Superior temporal gyrus (tissue), 1 donor: ENCODE results near the gene UBR2.
"Not testable (repeated sequence)": the region's sequence is repeated elsewhere in the genome, so short reads cannot be mapped to it uniquely, and the experiment has no call there.

Experiments used
- DNase-seq: peaks from one replicate; pipeline ENCODE4 v3.0.0-alpha.2; 2016; ENCODE audit errors: extremely low spot score

UBR2 gene

DNA sequence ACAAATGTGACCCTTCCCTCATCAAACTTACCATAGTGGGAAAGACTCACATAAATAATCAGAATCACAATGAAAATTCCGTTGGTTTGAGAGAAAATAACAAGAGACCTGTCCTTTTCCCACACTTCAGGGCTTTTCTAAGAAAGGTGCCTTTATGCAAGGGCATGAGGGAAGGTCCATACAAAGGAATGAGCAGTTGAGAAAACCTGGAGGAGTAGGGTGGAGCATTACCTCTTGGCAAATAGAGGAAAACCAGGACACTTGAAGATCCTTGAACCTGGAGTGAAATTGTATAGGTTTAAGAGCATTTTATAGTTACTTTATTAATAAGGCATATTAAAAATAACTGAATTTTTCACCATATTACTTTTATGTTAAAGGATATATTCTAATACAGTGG, 54.3 kb downstream of the UBR2 start:
- no peak for DNase-seq

DNA sequence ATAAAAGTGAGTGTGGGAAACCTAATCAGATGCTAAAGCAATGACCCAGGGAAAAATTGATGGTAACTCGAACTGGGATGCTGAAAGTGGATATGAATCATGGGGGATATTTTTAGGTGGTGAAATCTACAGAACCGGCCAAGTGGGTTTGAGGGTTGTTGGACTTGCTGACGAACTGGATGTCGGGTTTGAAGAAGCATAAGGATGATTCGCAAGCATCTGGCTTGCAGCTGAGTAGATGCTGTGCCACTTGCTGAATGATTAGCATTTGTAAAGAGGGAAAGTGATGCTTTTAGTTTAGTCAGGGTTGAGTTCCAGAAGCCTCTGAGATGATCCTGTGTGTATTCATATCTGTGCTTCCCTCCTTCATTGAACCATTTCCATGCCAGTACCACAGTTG, 54.9 kb downstream of the UBR2 start:
- DNase-seq, result peak; percentile 55

DNA sequence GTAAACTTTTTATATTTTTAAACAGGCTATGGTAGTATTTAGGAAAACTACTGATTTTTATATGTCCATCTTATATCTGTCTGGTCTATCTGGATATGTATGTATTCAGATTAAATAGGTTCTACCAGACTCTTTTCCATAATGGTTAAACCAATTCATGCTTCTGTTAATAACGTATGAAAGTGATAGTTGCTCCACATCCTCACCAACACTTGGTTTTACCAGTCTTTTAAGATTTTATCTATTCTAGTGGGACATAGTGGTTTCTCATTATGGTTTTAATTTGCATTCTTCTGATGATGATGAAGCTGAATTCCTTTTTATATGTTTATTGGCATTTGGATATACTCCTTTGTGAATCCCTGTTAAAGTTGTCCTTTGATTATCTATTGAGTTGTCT, 56.1 kb downstream of the UBR2 start:
- no peak for DNase-seq

DNA sequence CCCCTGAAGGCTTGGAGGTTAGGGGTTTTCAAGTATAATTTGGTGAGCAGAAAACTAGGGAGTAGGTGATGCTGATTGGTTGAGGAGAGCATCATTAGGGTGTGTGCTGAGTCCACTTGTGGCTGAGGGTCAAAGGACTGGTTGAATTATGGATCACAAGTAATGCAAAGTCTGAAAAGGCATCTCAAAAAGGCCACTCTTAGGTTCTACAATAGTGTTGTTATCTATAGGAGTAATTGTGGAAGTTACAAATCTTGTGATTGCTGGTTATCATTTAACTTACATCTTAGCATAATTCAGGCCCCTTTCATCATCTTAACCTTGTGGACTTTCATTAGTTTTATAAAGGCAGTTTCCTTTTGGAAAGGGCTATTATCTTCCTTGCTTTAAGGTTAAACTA, 60.8 kb downstream of the UBR2 start:
- DNase-seq, result no peak

DNA sequence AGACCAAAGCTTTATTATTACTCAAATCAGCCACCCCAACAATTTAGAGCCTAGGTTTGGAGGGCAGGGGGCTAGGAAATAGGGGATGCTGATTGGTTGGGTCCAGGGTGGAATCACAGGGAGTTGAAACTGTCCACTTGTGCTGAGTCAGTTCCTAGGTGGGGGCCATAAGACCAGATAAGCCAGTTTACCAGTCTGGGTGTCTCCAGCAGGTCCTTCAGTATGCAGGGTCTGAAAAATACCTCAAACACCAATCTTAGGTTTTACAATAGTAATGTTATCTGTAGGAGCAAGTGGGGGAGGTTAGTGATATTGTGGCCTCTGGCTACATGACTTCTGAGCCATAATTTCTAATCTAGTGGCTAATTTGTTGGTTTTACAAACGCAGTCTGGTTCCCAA, 63.2 kb downstream of the UBR2 start:
- no peak for DNase-seq

DNA sequence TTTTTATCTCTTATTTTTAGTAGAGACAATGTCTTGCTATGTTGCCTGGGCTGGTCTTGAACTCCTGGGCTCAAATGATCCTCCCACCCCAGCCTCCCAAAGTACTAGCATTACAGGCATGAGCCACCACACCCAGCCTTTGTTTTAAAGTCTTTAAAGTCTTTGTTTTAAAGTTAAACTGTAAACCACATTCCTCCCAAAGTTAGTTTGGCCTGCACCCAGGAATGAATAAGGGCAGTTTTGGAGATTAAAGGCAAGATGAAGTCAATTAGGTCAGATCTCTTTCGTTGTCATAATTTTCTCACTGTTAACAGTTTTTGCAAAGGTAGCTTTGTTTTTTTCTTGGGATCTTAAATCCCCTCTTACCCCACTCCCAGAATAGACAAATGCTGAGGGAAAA, 63.8 kb downstream of the UBR2 start:
- no peak for DNase-seq

DNA sequence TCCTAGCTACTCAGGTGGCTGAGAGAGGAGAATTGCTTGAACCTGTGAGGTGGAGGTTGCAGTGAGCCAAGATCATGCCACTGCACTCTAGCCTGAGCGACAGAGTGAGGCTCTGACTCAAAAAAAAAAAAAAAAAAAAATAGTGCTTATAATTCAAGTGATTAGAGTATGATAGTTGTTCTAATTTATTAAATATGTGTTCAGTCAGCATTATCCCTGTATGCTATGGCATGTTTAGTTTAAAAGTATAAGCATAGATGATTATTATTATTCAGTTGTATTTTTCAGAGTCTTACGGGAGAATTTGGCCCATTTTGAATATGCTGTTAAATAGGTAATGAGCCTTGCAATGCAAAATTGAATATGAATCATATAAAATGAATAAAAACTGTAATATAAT, 64.8 kb downstream of the UBR2 start:
- DNase-seq, result no peak

DNA sequence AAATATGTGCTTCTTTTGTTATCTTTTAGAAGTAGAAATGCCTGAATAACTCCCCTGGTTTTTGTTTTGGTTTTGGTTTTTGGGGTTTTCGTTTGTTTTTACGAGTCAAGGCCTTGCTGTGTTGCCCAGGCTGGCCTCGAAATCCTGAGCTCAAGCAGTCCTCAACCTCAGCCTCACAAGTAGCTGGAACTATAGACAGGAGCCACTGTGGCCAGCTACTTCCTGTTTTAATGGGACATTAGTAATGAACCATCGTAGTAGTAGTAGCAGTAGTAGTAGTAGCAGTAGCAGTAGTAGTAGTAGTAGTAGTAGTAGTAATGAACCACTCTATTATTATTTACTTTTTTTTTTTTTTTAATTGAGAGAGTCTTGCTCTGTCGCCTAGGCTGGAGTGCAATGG, 66.0 kb downstream of the UBR2 start:
- DNase-seq, result no peak

DNA sequence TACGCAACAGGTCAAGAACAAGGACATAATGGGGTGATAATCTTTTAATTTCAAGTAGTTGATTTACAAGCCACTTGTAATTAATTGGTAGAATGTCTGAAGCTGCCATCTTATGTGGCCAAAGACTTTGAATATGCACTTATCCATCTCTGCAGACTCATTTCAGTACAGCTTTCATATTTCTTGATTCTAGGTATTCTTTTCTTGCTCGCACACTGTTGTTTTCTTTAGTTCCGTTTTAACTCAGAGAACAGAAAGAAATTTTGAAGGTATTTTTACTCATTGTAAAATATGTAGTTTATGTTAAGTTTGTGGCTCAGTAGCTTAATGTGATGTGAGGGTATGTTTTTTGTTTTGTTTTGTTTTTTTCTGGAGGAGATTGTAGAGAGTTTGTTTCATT, 73.9 kb downstream of the UBR2 start:
- no peak for DNase-seq

DNA sequence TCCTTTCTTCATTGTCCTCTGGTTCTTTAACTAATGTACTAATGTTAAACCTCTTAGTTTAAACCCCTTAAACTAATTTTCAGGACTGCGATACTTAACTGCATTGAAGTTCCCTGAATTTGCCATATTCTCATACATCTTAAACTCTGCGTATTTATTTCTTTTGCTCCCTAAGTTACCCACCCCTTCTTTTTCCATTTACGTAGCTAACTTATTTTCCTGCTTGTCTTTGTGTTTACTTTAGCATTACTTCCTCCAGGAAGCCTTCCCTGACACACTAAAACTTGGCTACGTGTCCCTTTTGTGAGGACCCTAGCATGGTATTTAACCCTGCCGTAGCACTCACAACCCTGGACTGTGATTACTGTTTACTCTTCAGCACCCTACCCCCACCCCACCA, 79.0 kb downstream of the UBR2 start:
- DNase-seq, result no peak

DNA sequence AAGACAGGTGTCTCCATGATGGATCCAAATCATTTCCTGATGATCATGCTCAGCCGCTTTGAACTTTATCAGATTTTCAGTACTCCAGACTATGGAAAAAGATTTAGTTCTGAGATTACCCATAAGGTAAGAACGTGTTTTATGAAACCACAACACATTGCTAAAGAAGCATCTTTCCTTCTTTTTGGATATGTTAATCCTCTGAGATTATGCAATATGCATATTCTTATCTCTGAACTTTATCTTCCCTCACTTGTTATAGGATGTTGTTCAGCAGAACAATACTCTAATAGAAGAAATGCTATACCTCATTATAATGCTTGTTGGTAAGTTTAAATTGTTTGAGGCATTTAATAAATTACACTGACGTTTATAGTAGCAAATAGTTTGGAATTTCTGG, 80.4 kb downstream of the UBR2 start:
- DNase-seq, result no peak

DNA sequence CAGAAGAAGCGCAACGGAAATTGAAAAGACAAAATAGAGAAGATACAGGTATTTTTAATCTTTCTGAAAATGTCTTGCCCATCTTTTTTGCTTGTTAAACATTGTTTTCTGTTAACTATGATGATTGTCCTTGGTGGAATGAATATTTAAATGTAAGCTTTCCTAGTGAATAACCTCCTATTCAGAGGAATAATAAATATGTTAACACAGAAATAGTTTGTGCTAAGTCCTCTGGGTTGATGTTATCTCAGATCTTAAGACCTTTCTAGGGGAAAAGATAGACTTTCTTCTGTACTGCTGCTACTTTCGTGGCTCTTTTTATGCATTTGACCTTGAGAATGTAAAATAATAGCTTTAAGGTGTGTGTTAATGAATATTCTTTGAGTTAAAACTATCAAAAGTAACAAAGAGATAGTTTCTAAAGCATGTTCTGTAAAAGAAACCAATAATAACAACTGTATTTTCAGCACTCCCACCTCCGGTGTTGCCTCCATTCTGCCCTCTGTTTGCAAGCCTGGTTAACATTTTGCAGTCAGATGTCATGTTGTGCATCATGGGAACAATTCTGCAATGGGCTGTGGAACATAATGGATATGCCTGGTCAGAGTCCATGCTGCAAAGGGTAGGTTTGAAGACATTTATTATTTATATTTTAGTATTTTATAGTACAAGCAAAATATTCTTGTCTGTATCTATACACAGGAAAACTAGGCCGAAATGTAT, 88.4 kb downstream of the UBR2 start:
- DNase-seq, result no peak

DNA sequence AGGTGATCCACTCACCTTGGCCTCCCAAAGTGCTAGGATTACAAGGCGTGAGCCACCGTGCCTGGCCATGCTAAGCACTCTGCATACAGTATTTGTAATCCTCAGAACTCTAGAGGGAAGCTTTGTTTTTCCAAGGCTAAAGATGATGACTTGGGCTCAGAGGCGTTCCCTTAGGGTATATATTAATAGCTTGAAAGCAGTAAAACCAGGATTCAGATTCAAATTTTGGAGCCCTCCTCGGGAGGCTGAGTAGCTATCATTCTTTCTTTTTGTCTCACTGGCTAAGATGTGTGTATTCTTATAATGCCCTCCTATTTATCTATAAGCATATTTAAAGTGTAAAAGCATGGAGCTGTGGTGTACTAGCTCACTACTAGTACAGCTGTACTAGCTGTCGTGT, 90.0 kb downstream of the UBR2 start:
- DNase-seq, result no peak

DNA sequence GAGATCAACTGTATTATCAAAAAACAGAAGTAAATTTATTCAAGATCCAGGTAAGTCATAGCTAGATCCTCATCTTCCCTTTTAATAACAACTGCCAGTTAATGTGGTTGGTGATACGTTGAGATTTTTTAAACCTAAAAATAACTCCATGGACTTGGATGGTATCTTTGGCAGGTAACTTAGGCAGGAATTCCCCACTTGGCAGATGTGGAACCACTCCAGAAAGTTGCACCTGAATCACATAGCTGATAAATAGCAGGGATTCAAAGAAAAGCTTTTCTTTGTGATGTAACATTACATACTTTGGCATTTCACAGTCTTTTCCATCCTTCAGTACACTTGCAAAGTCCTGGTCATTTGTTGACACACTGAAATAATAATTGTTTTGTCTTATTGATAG, 96.0 kb downstream of the UBR2 start:
- no peak for DNase-seq

DNA sequence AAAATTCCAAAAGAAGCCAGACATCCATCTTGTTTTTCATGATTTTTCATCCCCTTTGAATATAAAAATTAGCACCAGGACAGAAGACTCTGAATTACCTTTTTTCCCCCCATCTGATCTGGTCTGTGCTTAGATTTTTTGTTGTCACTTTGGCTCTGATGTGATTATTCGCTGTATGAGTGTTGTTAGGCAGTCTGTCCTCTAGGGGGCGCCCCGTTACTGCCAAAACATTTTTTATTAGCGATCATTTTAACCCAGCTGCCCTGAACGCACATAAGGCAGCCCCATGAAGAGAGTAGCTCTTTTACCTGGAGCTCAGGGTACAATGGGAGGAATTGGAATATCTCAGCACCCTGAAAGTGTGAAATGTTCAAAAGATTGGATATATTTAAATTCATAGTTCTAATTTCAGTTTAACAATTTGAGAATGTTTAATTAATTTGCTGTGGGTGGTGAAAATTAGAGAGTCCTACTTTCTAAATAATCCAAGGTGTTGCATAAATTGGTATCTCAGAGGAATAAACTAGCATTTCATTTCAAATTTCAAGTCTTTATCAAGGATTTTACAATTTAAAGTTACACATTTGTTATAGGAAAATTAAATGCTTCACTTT, 97.8 kb downstream of the UBR2 start:
- DNase-seq, result peak; percentile 91

DNA sequence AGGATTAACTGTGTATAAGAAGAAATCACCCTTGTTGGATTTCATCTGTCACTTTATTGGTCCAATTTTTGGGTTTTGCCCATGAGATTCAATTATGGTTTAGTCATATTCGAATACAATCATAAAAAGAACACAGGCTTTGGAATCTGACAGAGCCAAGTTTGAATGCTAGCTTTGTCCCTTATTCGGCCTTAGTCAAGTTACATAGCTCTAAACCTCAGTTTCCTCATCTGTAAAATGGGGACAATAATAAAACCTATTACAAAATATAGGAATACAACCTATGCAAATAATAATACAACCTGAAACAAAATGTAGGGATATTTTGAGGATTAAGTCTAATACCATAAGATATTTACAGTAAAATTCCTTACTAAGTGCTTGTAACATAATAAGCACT, 100.9 kb downstream of the UBR2 start:
- DNase-seq, result no peak

DNA sequence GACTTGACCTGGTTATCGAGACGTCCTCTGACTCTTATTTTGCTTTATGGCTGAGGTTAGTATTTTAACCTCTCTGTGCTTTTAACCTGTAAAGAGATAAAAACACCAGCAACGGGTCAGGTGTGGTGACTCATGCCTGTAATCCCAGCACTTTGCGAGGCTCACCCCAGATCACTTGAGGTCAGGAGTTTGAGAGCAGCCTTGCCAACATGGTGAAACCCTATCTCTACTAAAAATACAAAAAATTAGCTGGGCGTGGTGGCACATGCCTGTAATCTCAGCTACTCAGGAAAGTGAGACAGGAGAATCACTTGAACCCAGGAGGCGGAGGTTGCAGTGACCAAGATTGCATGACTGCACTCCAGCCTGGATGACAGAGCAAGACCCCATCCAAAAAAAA, 110.5 kb downstream of the UBR2 start:
- DNase-seq, result not testable (repeated sequence)

DNA sequence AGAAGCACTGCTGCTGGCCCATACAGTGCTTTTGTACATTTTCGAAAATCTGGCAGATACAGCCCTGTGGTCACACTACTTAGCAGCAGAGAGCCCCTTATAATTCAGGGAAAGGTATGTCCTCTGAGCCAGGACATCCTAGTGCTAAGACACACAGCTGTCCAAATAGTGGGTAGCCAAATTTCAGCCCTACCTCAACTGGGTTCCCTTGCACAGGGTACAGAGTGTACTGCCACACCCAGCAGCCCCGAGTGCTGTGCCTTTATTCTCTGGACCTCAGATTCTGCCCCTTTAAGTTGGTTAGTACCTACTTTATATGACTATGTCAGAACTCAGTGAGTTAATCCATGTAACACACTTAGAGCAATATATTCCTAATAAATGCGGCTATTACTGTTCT, 111.0 kb downstream of the UBR2 start:
- no peak for DNase-seq

DNA sequence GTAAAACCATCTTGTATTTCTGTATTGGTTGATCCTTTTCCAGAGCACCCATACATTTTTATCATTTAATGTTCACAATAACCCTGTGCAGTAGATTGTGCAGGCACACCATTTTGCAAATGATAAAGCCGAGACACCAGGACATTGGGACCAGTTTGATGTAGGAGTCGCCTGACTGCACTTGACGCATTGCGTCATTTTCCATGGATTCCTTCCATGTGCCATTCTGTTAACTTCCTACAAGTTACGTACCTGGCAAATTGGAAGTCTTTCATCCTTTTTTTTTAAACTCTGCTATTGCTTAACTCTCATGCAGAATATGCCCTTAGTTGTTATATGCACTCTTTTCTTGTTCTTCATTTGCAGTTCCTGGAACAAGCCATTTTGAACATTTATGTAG, 115.5 kb downstream of the UBR2 start:
- DNase-seq, result no peak

DNA sequence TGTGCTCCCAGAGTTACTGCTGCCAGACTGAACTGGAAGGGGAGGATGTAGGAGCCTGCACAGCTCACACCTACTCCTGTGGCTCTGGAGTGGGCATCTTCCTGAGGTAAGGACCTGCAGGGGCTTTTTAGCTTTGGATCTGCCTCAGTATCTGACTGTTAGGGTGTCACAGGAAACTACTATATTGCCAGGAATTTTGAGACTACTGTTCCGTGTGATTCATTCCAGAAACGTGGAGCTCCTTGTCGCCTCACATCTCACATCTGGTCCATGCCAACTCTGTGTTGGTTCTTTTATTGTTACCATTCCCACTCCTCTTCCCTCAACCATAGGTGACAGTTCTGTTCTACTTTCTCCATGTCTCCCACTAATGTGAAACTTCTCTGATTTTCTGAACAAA, 124.5 kb downstream of the UBR2 start:
- no peak for DNase-seq

DNA sequence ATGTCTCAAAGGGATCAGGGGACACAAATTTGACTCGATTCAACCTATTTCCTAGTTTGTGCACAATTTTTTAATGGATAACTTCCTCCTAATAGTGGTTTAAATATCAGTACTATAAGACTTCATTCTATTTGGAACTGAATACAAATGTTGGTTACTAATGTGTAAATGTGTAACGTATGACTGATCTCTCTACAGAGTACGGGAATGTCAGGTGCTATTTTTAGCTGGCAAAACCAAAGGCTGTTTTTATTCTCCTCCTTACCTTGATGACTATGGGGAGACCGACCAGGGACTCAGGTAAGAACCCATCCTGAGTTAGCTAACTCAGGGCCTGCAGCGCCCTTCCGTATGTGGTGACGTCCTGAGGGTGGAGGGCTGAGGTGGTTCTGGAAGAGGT, 125.5 kb downstream of the UBR2 start:
- DNase-seq, result no peak

DNA sequence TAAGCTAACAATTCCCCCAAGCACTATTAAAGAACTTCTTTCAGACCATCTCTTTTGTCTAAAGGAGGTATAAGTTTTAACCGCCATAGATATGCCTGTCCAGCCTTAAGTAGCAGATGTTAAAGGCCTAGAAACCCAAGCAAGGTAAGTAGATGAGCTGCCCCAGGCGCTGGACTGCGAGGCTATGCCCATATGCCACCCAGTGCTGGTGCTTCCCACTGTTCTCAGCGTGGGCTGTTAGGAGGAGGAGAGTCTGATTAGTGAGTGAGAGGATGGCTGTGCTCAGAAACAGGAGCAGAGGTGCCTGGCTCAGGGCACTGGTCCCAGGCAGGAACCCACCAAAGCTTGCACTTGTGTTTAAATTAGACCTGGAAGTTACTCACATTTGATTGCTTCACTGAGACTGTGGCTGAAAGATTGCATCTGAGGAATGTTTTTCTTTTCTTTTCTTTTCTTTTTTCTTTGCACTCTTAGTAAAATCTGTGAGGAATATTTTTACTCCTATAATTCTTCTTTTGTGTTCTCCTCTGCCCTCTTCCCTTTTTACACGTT, 126.4 kb downstream of the UBR2 start:
- no peak for DNase-seq

DNA sequence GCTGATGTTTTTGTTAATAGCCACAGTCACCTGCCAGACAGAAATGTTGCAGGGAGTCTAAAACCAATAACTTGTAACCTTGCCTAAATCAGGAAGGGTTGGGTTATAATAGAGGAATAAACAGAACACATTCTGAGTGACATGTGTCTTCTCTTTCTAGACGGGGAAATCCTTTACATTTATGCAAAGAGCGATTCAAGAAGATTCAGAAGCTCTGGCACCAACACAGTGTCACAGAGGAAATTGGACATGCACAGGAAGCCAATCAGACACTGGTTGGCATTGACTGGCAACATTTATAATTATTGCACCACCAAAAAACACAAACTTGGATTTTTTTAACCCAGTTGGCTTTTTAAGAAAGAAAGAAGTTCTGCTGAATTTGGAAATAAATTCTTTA, 127.0 kb downstream of the UBR2 start:
- no peak for DNase-seq
